Measurements from ENCODE around the gene HBE1.

GRCh38 chr11:5229796-5230195 is 39.9 kb downstream of the HBE1 start:
- TF ChIP-seq CTCF (IDR thresholded peaks at IDR 0.05) (no peak), POLR2A (IDR thresholded peaks at IDR 0.05) (no peak)

All from body of pancreas (tissue), 4 donors.